Measurements from ENCODE around the gene GPR153.

GPR153 gene

GRCh38 chr1:6287431-6287886 is 26.6 kb upstream of the GPR153 start:
- DNase-seq (ENCODE audit: low read depth), result no peak
- no peak overlapping the region for H3K4me3 ChIP-seq (ENCODE audit: low read depth, low read length)
- no peak for TF ChIP-seq CTCF (conservative IDR thresholded peaks at IDR 0.05; ENCODE audit: low read depth, low read length)

GRCh38 chr1:6287029-6287428 is 26.1 kb upstream of the GPR153 start:
- H3K4me3 ChIP-seq (ENCODE audit: low read depth, low read length), result no peak overlapping the region
- DNase-seq (ENCODE audit: low read depth), result no peak
- no peak for TF ChIP-seq CTCF (conservative IDR thresholded peaks at IDR 0.05; ENCODE audit: low read depth, low read length)

- H3K4me3 ChIP-seq (ENCODE audit: low read depth, low read length), result no peak overlapping the region
- no peak for DNase-seq (ENCODE audit: low read depth)
- TF ChIP-seq CTCF (conservative IDR thresholded peaks at IDR 0.05; ENCODE audit: low read depth, low read length), result no peak
These were observed 25.4 kb upstream of the GPR153 start for GRCh38 chr1:6286266-6286665.

GRCh38 chr1:6285336-6285735 is 24.4 kb upstream of the GPR153 start:
- DNase-seq (ENCODE audit: low read depth), result no peak
- H3K4me3 ChIP-seq (ENCODE audit: low read depth, low read length), result no peak overlapping the region
- TF ChIP-seq CTCF (conservative IDR thresholded peaks at IDR 0.05; ENCODE audit: low read depth, low read length), result no peak

- no peak overlapping the region for H3K4me3 ChIP-seq (ENCODE audit: low read depth, low read length)
- no peak for TF ChIP-seq CTCF (conservative IDR thresholded peaks at IDR 0.05; ENCODE audit: low read depth, low read length)
- DNase-seq (ENCODE audit: low read depth), result no peak
These were observed 21.8 kb upstream of the GPR153 start for GRCh38 chr1:6282577-6283270.

GRCh38 chr1:6281511-6282402 is 20.9 kb upstream of the GPR153 start:
- no peak for TF ChIP-seq CTCF (conservative IDR thresholded peaks at IDR 0.05; ENCODE audit: low read depth, low read length)
- no peak for DNase-seq (ENCODE audit: low read depth)
- no peak overlapping the region for H3K4me3 ChIP-seq (ENCODE audit: low read depth, low read length)
